GM13976 (cell line): ENCODE measurements around the gene STAG1.

Source experiments
- DNase-seq: peaks from one replicate; pipeline ENCODE4 v3.0.0; 2012; ENCODE audit warnings: low spot score
- in situ Hi-C: fragments of 300-500 bp; cut with MboI; formaldehyde crosslinking; loops from one replicate; pipeline ENCODE4 v1.12.0; 2022; ENCODE audit warnings: low sequenced_read_pairs, mixed read lengths, inconsistent platforms; ENCODE audit not compliant: unreplicated experiment
- TF ChIP-seq, protein P1 (sequence below): IDR thresholded peaks from 2 replicates; pipeline ENCODE4 v1.5.1; 2012; ENCODE audit warnings: borderline replicate concordance, mild to moderate bottlenecking; ENCODE audit not compliant: insufficient read depth; ENCODE audit errors: extremely low read depth, missing control alignments, control extremely low read depth

Gene STAG1

DNA sequence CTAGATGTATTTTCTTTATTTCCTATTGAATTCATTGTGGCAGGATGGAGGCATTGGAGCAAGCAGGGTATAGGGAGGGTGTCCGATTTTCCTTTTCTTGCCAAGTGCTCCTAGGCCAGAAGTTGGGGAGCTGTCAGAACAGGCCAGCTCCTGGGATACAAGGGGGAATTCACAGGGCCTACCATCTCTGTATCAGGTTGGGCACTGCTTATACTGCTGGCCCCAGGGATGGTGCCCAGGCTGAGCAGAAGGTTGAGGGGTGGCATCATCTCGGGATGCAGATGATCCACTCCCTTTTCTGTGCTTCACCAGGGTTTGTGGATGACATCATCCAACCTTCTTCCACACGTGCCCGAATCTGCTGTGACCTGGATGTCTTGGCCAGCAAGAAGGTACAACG is 422.6 kb downstream of the STAG1 start:
- DNase-seq = no peak
- in situ Hi-C loops = no loop called here
- TF ChIP-seq, protein P1, sequence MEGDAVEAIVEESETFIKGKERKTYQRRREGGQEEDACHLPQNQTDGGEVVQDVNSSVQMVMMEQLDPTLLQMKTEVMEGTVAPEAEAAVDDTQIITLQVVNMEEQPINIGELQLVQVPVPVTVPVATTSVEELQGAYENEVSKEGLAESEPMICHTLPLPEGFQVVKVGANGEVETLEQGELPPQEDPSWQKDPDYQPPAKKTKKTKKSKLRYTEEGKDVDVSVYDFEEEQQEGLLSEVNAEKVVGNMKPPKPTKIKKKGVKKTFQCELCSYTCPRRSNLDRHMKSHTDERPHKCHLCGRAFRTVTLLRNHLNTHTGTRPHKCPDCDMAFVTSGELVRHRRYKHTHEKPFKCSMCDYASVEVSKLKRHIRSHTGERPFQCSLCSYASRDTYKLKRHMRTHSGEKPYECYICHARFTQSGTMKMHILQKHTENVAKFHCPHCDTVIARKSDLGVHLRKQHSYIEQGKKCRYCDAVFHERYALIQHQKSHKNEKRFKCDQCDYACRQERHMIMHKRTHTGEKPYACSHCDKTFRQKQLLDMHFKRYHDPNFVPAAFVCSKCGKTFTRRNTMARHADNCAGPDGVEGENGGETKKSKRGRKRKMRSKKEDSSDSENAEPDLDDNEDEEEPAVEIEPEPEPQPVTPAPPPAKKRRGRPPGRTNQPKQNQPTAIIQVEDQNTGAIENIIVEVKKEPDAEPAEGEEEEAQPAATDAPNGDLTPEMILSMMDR = no peak

DNA sequence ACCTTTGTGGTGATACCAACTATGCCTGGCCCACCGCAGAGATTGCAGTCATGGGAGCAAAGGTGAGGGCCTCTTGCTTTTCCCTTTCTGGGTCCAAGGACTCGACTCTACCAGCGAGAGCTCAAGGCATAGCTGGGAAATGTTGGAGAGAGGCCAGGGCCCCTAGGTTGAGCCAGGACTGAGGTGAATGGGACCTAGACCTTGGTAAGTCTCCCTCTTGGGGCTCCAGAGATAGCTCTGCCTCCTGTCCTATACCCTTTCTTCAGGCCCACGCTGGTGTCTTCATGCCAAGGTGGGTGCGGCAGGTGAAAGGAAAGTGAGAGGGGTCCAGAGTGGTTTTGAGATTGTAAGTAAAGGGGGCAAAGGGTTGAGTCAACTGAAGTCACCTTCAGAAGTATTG is 424.5 kb downstream of the STAG1 start:
- TF ChIP-seq, protein P1 = no peak
- in situ Hi-C loops = no loop called here
- no peak for DNase-seq

DNA sequence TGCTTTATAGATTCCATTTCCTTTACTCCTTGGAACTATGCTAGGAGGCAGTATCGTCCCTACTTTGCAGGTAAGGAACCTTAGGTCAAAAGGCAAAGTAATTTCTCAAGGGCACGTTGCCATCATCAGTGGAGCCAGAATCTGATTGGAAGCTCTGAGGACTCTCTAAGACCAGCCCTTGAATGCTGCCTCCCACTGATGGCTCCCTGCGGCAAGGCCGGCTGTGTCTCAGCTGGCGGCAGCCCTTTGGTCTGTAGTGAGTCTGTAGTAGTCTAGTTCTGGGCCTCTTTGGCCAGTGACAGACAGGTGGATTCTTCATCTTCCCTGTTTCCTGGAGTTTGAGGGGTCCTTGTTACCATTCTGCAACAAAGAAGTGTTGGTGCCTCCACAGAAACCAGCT is 425.9 kb downstream of the STAG1 start:
- TF ChIP-seq, protein P1 = no peak
- in situ Hi-C loops = no loop called here
- DNase-seq = no peak

DNA sequence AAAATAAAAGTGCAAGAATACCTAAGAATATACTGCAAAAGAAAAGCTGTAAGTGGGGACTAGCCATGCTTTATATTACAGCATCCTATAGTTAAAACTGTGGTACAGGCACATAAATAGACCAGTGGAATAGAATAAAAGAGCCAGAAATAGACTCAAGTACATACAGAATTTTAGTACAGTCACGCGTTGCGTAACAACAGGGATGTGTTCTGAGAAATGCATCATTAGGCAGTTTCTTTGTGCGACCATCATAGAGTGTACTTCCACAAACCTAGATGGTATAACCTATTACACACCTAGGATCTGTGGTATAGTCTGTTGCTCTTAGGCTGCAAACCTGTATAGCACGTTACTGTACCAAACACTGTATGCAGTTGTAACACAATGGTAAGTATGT is 440.2 kb downstream of the STAG1 start:
- in situ Hi-C loops = no loop called here
- TF ChIP-seq, protein P1 = no peak
- DNase-seq = no peak

DNA sequence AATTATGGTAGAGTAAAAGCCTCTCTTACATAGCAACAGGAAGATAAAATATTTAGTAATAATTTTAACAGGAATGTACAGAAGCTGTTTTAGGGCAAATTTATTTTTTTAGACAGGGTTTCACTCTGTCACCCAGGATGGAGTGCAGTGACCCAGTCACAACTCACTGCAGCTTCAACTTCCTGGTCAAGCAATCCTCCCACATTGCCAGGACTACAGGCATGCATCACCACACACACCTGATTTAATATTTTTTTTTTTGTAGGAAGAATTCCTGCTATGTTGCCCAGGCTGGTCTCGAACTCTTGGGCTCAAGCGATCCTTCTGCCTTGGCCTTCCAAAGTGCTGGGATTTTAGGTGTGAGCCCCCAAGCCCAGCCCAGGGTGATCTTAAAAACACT is 440.9 kb downstream of the STAG1 start:
- DNase-seq = no peak
- in situ Hi-C loops = no loop called here
- TF ChIP-seq, protein P1 = no peak

DNA sequence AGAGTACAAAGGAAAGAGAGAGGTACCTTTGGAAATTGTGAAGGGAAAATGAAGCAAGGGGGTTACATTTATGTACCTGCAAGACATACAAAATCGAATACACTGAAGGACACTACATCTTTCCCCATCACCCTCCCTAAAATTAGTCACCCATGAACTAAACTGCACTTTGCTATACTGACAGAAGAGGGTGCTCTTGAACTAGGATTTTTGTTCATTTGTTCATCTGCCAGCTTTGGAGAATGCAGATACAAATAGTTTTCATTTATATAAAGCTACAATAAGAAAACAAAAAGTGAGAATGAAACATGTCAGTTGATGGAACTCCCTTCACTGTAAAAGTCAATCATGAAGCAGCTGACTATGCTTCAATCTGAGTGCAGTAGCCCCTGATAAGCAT is 446.3 kb downstream of the STAG1 start:
- no peak for DNase-seq
- TF ChIP-seq, protein P1 = no peak
- in situ Hi-C loops = no loop called here

DNA sequence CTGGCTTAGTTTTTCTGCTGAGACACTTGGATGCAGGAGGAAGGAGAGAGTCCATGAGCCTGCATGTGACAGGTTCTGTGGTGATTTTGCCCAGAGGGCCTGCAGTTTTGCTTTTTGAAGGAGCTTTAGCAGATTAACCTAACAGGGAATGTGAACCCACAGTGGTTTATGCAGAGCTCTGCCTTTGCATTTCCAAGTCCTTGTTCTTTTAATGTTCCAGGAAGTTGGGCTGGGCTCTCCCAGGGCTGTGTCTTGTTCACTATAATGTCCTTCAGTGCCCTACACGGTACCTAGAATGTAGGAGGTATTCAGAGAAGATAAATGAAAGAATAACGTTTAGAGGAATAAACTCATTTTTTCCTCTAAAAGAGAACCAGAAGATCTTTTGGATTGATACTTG is 451.7 kb downstream of the STAG1 start:
- no peak for DNase-seq
- in situ Hi-C loops = no loop called here
- TF ChIP-seq, protein P1 = no peak
